Small intestine (tissue), 7 donors: ENCODE measurements around the gene UVRAG. TPM values are rescaled to one million over a fixed set of nuclear protein-coding genes. Genes with fewer than 3 reads are reported as not detected.
A peak's percentile ranks its signal among the peaks of the same experiment; 100 is the strongest.

Source experiments
- DNase-seq, 2 donors: peaks; one replicate each; pipeline versions ENCODE4 v3.0.0 to v3.0.0-alpha.2; 2013
- FAIRE-seq: peaks from 2 replicates; lab custom pipeline; 2012; peaks lifted over from hg19 to GRCh38; lab: Jason Lieb, UNC
- H3K27ac ChIP-seq, 3 donors: one replicate each; pipeline ENCODE4 v1.5.1; 2013; ENCODE audit warnings: low read length in 2 of 3, mild to moderate bottlenecking in 2 of 3, control low read depth in 1 of 3, inconsistent platforms in 1 of 3, low read depth in 1 of 3, moderate library complexity in 1 of 3
- H3K27me3 ChIP-seq, 3 donors: one replicate each; pipeline ENCODE4 v1.6.1; 2013; ENCODE audit warnings: low read length in 3 of 3, inconsistent platforms in 1 of 3; ENCODE audit not compliant: control insufficient read depth in 3 of 3, insufficient read depth in 3 of 3
- H3K36me3 ChIP-seq, 3 donors: one replicate each; pipeline ENCODE4 v1.6.1; 2013; ENCODE audit warnings: low read length in 3 of 3, inconsistent platforms in 1 of 3, low read depth in 1 of 3, mild to moderate bottlenecking in 1 of 3, moderate library complexity in 1 of 3; ENCODE audit not compliant: control insufficient read depth in 3 of 3, insufficient read depth in 2 of 3
- H3K4me1 ChIP-seq, 3 donors: one replicate each; pipeline ENCODE4 v1.6.1; 2013; ENCODE audit warnings: low read length in 2 of 3, inconsistent platforms in 1 of 3, low read depth in 1 of 3, mild to moderate bottlenecking in 1 of 3, moderate library complexity in 1 of 3; ENCODE audit not compliant: control insufficient read depth in 3 of 3, insufficient read depth in 2 of 3
- H3K4me3 ChIP-seq, 3 donors: one replicate each; pipeline ENCODE4 v1.5.1; 2013; ENCODE audit warnings: low read length in 3 of 3, control low read depth in 1 of 3, inconsistent platforms in 1 of 3, low read depth in 1 of 3, mild to moderate bottlenecking in 1 of 3, moderate library complexity in 1 of 3
- H3K9me3 ChIP-seq, 2 donors: one replicate each; pipeline ENCODE4 v1.6.1; 2013; ENCODE audit warnings: low read depth in 1 of 2, low read length in 1 of 2; ENCODE audit not compliant: control insufficient read depth in 2 of 2, insufficient read depth in 1 of 2
- WGBS, 3 donors: extraction: QIAGEN DNeasy Blood & Tissue Kit; methylation state at CpG; one replicate each; pipeline ENCODE4 v1.1.7; 2013; 5-methylcytosine and 5-hydroxymethylcytosine counted together
- polyA plus RNA-seq, 4 donors: library from polyadenylated mRNA; stranded (reverse) in 3 of 4; unstranded in 1 of 4; fragments of 200-250 nt in 3 of 4; fragments of 120-200 nt in 1 of 4; gene quantifications; one replicate each; pipeline versions ENCODE4 v1.2.1 to v1.2.3, GENCODE V29; 2013
- donor health status: healthy with polysubstance abuse.
- donor health status: control.
- donor health status: control.
- donor health status: Bipolar disorder and iron deficiency.
- donor health status: healthy.

UVRAG gene
- polyA plus RNA-seq, 4 donors, result 5.4 to 13.2 (median 7.1) TPM

DNA sequence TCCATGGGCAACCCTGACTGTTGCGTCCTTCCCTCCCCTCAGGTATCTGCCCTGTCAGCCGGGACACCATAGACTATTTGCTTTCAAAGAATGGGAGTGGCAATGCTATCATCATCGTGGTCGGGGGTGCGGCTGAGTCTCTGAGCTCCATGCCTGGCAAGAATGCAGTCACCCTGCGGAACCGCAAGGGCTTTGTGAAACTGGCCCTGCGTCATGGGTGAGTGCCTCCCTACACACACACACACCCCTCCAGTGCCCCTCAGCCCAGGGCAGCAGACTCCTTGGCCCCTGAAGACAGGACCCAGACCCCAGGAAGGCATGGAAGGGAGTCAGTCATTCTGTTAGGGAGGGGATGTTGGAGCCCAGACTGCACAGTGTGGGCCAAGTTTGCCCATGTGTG lies 17.9 kb upstream of the UVRAG start:
- 79 to 88% (median 82%) methylated on average over 8 of the region's 8 CpGs for WGBS, 3 donors
- FAIRE-seq (no peak), DNase-seq (no peak)
- Histone ChIP-seq H3K36me3 (peaks cover 0 to 87% (median 0%) of the 10 kb centered on the region in 3 donors), H3K4me3 (no peak overlapping the region), H3K27ac (no peak overlapping the region), H3K27me3 (no peaks in the 10 kb centered on the region), H3K4me1 (peaks cover 0 to 18% (median 0%) of the 10 kb centered on the region in 3 donors), H3K9me3 (no peaks in the 10 kb centered on the region)

DNA sequence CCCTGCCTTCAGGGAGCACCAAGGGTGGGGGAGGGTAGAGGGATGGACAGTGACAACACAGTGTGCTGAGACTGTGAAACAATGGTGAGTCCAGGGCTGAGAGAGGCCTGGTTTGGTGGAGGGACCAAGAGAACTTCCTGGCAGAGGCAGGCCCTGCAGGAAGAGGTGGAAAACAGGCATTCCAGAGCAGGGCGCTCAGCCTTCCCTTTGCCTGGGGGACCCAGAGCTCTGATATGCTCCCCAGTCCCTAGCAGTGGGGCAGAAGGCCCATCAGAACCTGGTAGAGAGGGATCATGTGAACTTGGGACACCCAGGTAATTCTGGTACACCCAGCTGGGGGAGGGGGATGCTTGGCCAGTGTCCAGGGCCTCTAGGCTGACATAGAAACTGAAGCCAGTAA lies 17.2 kb upstream of the UVRAG start:
- Histone ChIP-seq H3K4me3 (no peak overlapping the region), H3K4me1 (peaks cover 0 to 18% (median 0%) of the 10 kb centered on the region in 3 donors), H3K36me3 (peaks cover 0 to 88% (median 0%) of the 10 kb centered on the region in 3 donors), H3K27me3 (no peaks in the 10 kb centered on the region), H3K27ac (no peak overlapping the region), H3K9me3 (no peaks in the 10 kb centered on the region)
- no peak for DNase-seq
- 92 to 100% (median 100%) methylated on average over 1 of the region's 1 CpG for WGBS, 3 donors
- no peak for FAIRE-seq

DNA sequence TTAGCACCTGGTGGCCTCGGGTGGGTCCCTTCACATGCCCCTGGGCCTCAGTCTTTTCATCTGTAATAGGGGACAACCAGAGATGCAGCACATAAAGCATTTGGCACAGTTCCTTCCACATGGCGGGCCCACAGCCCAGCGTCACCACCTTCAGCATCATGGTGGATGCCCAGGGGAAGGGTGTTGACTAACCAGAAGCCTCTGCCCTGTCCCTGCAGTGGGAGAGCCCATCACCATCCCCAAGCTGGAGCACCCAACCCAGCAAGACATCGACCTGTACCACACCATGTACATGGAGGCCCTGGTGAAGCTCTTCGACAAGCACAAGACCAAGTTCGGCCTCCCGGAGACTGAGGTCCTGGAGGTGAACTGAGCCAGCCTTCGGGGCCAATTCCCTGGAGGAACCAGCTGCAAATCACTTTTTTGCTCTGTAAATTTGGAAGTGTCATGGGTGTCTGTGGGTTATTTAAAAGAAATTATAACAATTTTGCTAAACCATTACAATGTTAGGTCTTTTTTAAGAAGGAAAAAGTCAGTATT lies 14.8 kb upstream of the UVRAG start:
- Histone ChIP-seq H3K36me3 (peaks cover 0 to 76% (median 0%) of the 10 kb centered on the region in 3 donors), H3K4me3 (no peak overlapping the region), H3K27ac (no peak overlapping the region), H3K9me3 (no peaks in the 10 kb centered on the region), H3K27me3 (no peaks in the 10 kb centered on the region), H3K4me1 (peaks cover 0 to 18% (median 0%) of the 10 kb centered on the region in 3 donors)
- DNase-seq (no peak), FAIRE-seq (no peak)
- 96 to 98% (median 97%) methylated on average over 8 of the region's 8 CpGs for WGBS, 3 donors

DNA sequence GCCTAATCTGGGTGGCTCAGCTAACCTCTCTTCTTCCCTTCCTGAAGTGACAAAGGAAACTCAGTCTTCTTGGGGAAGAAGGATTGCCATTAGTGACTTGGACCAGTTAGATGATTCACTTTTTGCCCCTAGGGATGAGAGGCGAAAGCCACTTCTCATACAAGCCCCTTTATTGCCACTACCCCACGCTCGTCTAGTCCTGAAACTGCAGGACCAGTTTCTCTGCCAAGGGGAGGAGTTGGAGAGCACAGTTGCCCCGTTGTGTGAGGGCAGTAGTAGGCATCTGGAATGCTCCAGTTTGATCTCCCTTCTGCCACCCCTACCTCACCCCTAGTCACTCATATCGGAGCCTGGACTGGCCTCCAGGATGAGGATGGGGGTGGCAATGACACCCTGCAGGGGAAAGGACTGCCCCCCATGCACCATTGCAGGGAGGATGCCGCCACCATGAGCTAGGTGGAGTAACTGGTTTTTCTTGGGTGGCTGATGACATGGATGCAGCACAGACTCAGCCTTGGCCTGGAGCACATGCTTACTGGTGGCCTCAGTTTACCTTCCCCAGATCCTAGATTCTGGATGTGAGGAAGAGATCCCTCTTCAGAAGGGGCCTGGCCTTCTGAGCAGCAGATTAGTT lies 14.2 kb upstream of the UVRAG start:
- H3K27me3 ChIP-seq, result no peaks in the 10 kb centered on the region
- whole genome bisulfite sequencing, 3 donors, result 60 to 73% (median 69%) methylated on average over 6 of the region's 6 CpGs
- no peaks in the 10 kb centered on the region for H3K9me3 ChIP-seq
- no peak overlapping the region for H3K27ac ChIP-seq
- DNase-seq, result no peak
- no peak overlapping the region for H3K4me3 ChIP-seq
- FAIRE-seq, result no peak
- peaks cover 0 to 11% (median 0%) of the 10 kb centered on the region in 3 donors for H3K4me1 ChIP-seq
- H3K36me3 ChIP-seq, result peaks cover 0 to 70% (median 0%) of the 10 kb centered on the region in 3 donors

DNA sequence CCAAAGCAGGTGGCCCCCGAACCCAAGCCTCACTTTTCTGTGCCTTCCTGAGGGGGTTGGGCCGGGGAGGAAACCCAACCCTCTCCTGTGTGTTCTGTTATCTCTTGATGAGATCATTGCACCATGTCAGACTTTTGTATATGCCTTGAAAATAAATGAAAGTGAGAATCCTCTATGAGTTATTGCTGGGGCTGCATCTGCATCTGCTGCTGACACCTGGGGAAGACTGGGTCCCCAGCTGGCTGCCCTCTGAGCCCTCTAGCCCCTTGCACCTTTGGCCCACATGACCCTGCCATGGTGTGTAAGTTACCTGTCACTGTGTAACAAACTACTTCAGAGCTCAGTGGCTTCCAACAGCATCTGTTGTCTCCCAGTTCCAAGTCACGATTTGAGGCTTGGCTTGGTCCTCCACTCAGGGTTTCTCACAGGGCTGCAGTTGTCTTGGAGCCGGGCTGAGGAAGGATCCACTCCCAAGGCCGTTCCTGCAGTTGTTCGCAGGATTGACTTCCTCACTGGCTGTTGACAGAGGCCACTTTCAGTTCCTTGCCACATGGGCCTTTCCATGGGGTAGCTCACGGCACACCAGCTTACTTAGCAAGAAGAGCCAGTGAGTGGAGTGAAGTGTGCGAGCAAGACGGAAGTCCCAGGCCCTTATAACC lies 13.5 kb upstream of the UVRAG start:
- H3K4me1 ChIP-seq, result peaks cover 0 to 5% (median 0%) of the 10 kb centered on the region in 3 donors
- no peak overlapping the region for H3K27ac ChIP-seq
- H3K9me3 ChIP-seq, result no peaks in the 10 kb centered on the region
- DNase-seq (no peak), FAIRE-seq (no peak)
- peaks cover 0 to 63% (median 0%) of the 10 kb centered on the region in 3 donors for H3K36me3 ChIP-seq
- WGBS, 3 donors, result 81 to 90% (median 84%) methylated on average over 9 of the region's 9 CpGs
- H3K4me3 ChIP-seq, result no peak overlapping the region
- H3K27me3 ChIP-seq, result no peaks in the 10 kb centered on the region

DNA sequence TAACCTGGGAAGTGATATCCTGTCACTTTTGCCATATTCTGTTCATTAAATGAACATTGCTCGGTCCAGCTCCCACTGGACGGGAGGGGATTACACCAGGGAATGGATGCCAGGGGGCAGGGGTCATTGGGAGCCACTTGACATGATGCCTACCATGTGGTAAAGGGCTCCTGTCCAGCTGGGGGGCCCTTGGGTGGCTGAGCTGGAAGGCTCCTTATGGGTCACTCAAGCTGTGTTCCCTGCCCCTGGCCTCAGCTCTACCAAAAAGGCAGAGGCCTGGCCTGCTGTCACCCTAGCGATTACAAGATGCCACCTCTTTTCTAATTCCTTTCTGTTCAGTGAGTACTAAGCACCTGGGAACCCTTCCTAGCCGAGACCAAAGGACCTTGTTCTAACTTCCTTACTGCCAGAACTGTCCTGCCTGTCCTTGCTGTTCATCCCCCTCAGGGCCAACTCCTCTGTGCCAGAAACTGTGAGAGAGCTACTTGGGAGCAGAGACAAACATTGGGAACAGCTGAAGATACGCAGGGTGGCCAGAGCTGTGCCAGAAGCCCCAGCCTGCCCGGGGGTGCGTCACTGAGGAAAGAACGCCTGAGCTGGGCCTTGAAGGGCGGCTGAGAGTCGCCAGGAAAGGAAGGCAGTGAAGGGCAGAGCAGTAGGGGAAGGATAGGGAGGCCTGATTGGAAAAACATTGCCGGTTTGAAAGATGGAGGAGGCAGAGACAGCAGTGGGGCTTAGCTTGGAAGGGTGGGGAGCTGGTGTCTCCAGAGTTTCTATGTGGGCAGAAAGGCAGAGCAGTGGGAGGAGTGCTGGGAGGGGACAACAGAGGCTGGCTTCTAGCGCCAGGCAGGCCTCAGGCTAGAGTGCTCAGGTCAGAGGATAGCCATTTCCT lies 12.7 kb upstream of the UVRAG start:
- H3K9me3 ChIP-seq, result no peaks in the 10 kb centered on the region
- no peak for DNase-seq
- no peak overlapping the region for H3K27ac ChIP-seq
- no peak overlapping the region for H3K4me3 ChIP-seq
- peaks cover 0 to 55% (median 0%) of the 10 kb centered on the region in 3 donors for H3K36me3 ChIP-seq
- no peaks in the 10 kb centered on the region for H3K4me1 ChIP-seq
- 91 to 95% (median 92%) methylated on average over 12 of the region's 12 CpGs for WGBS, 3 donors
- FAIRE-seq, result no peak
- H3K27me3 ChIP-seq, result no peaks in the 10 kb centered on the region

DNA sequence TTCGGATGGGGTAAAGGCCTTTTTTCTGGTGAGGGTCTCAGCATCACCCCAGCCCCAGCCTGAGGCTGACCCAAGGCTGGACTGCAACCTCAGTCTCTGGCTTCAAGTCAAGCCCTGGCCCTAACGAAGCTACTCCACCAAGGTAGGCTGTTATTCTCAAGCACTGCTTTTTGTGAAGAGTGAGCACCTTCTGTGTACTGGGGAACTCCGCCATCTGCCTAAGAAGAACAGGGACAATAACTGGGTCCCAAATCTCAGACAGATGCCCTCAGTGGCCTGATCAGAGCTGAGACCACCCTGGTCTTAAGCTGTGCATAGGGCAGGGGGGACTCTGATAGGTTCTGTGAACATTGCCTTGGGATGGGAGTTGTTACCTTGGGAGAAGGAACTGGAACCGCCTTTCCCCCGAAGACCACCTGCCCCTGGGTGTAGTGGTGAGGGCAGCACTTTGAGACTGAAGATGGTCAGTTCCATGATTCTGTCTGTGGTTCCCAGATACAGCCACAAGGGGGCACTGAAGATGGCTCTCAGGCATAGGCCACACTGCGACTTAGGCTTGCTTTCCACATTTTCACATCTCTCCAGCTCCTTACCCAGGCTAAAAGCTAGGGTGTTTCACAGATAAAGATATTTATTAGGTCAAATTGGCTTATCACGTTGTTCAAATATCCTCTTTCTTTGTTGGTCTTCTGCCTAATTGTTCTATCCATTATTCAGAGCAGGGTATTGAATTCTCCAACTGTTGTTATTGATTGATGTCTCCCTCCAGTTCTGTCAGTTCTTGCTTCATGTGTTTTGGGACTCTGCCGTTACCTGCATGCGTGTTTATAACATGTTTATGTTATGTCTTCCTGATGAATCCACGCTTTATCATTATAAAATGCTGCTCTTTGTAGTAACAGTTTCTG lies 11.8 kb upstream of the UVRAG start:
- H3K36me3 ChIP-seq, result peaks cover 0 to 46% (median 0%) of the 10 kb centered on the region in 3 donors
- FAIRE-seq (no peak), DNase-seq (peak; percentile 73 to 80)
- WGBS, 3 donors, result 46 to 53% (median 51%) methylated on average over 10 of the region's 10 CpGs
- H3K9me3 ChIP-seq, result no peaks in the 10 kb centered on the region
- no peaks in the 10 kb centered on the region for H3K27me3 ChIP-seq
- no peaks in the 10 kb centered on the region for H3K4me1 ChIP-seq
- no peak overlapping the region for H3K4me3 ChIP-seq
- H3K27ac ChIP-seq, result no peak overlapping the region
